CD4-positive, CD25-positive, alpha-beta regulatory T cell (primary cell): Measurements from ENCODE around the gene TBC1D8B. TPM values are rescaled to one million over a fixed set of nuclear protein-coding genes. Genes with fewer than 3 reads are reported as not detected.

Source experiments
- ATAC-seq, 2 donors: fragments of 150-1000 bp; cut with Tn5 transposase; one replicate each; pipeline ENCODE4 v1.10.0; 2021; ENCODE audit warnings: low read depth in 2 of 2, moderate number of reproducible peaks in 2 of 2, moderate library complexity in 1 of 2
- DNase-seq, 3 donors: peaks; one replicate each; pipeline versions ENCODE4 v3.0.0 to v3.0.0-alpha.2; 2012 to 2022; ENCODE audit warnings: mixed read lengths in 1 of 3
- H3K27ac ChIP-seq: one replicate; pipeline ENCODE4 v1.7.0; 2013; ENCODE audit warnings: mild to moderate bottlenecking, low read length; ENCODE audit not compliant: insufficient read depth, poor library complexity, severe bottlenecking
- H3K27me3 ChIP-seq: one replicate; pipeline ENCODE4 v1.7.0; 2013; ENCODE audit warnings: low read length; ENCODE audit not compliant: control insufficient read depth, insufficient read depth
- H3K36me3 ChIP-seq: one replicate; pipeline ENCODE4 v1.7.0; 2013; ENCODE audit warnings: mild to moderate bottlenecking, low read length, moderate library complexity; ENCODE audit not compliant: control insufficient read depth, insufficient read depth
- H3K4me1 ChIP-seq: 2 replicates; pipeline ENCODE4 v1.7.0; 2013; ENCODE audit warnings: mild to moderate bottlenecking, low read length; ENCODE audit not compliant: insufficient read depth, control insufficient read depth, poor library complexity, severe bottlenecking
- H3K4me3 ChIP-seq: one replicate; pipeline ENCODE4 v1.7.0; 2013; ENCODE audit warnings: low read depth, mild to moderate bottlenecking, low read length, moderate library complexity
- H3K9me3 ChIP-seq, 2 experiments: 1 replicate in 1 of 2; 2 replicates in 1 of 2; pipeline ENCODE4 v1.7.0; 2013; ENCODE audit warnings: low read length in 2 of 2, mild to moderate bottlenecking in 1 of 2, moderate library complexity in 1 of 2; ENCODE audit not compliant: control insufficient read depth in 2 of 2
- H3K27ac Mint-ChIP-seq, 3 donors: one replicate each; pipeline ENCODE4 v1.8.0; 2020 to 2022; ENCODE audit warnings: mild to moderate bottlenecking in 3 of 3, mixed read lengths in 3 of 3, moderate library complexity in 2 of 3
- H3K27me3 Mint-ChIP-seq: one replicate; pipeline ENCODE4 v1.8.0; 2022; ENCODE audit warnings: mild to moderate bottlenecking, mixed read lengths
- H3K36me3 Mint-ChIP-seq: one replicate; pipeline ENCODE4 v1.8.0; 2020; ENCODE audit warnings: mixed read lengths
- H3K4me1 Mint-ChIP-seq, 4 donors: one replicate each; pipeline ENCODE4 v1.8.0; 2020 to 2022; ENCODE audit warnings: mixed read lengths in 4 of 4, mild to moderate bottlenecking in 1 of 4
- H3K4me3 Mint-ChIP-seq, 4 donors: one replicate each; pipeline ENCODE4 v1.8.0; 2020 to 2022; ENCODE audit warnings: mild to moderate bottlenecking in 4 of 4, mixed read lengths in 4 of 4, moderate library complexity in 3 of 4
- H3K9me3 Mint-ChIP-seq, 7 donors: one replicate each; pipeline ENCODE4 v1.8.0; 2020 to 2022; ENCODE audit warnings: mixed read lengths in 7 of 7, mild to moderate bottlenecking in 3 of 7, moderate library complexity in 2 of 7
- polyA plus RNA-seq, 4 donors: library from polyadenylated mRNA; unstranded; fragments of 300-500 nt; fragmentation: Illumina TruSeq; gene quantifications; one replicate each; pipeline ENCODE4 v1.2.3, GENCODE V29; 2021
- total RNA-seq: library from RNA; stranded (reverse); gene quantifications from one replicate; pipeline ENCODE4 v1.2.3, GENCODE V29; 2022

Gene TBC1D8B
- total and polyA plus RNA-seq, 5 donors from 2014 or later = 0.03 to 0.17 (median 0.05) TPM; not detected in 2

- Mint-ChIP-seq H3K27me3 (no peaks in the 10 kb centered on the region), H3K4me1 (no peaks in the 10 kb centered on the region), H3K36me3 (no peaks in the 10 kb centered on the region), H3K4me3 (no peak overlapping the region), H3K27ac (no peak overlapping the region), H3K9me3 (no peaks in the 10 kb centered on the region)
- no peak overlapping the region for H3K27ac ChIP-seq
- no peak for DNase-seq
- H3K9me3 ChIP-seq = no peaks in the 10 kb centered on the region
- no peaks in the 10 kb centered on the region for H3K36me3 ChIP-seq
- no peak overlapping the region for H3K4me3 ChIP-seq
- no peaks in the 10 kb centered on the region for H3K4me1 ChIP-seq
- no peak for ATAC-seq
- no peaks in the 10 kb centered on the region for H3K27me3 ChIP-seq
Measured at GRCh38 chrX:106875151-106875550, 72.7 kb downstream of the TBC1D8B start.

GRCh38 chrX:106889468-106889867 lies 87.0 kb downstream of the TBC1D8B start:
- ATAC-seq (no peak), DNase-seq (no peak)
- Histone ChIP-seq H3K9me3 (no peaks in the 10 kb centered on the region), H3K4me3 (no peak overlapping the region), H3K36me3 (no peaks in the 10 kb centered on the region), H3K27ac (no peak overlapping the region), H3K27me3 (no peaks in the 10 kb centered on the region), H3K4me1 (no peaks in the 10 kb centered on the region)
- Mint-ChIP-seq H3K9me3 (peaks cover 0 to 2% (median 0%) of the 10 kb centered on the region in 7 donors), H3K4me3 (no peak overlapping the region), H3K4me1 (no peaks in the 10 kb centered on the region), H3K36me3 (no peaks in the 10 kb centered on the region), H3K27ac (no peak overlapping the region), H3K27me3 (no peaks in the 10 kb centered on the region)

- no peak for ATAC-seq
- H3K27me3 ChIP-seq = no peaks in the 10 kb centered on the region
- H3K27me3 Mint-ChIP-seq = no peaks in the 10 kb centered on the region
- H3K9me3 Mint-ChIP-seq = peaks cover 0 to 2% (median 0%) of the 10 kb centered on the region in 7 donors
- no peaks in the 10 kb centered on the region for H3K4me1 ChIP-seq
- no peak for DNase-seq
- no peaks in the 10 kb centered on the region for H3K4me1 Mint-ChIP-seq
- H3K4me3 Mint-ChIP-seq = no peak overlapping the region
- no peaks in the 10 kb centered on the region for H3K36me3 ChIP-seq
- H3K4me3 ChIP-seq = no peak overlapping the region
- no peak overlapping the region for H3K27ac ChIP-seq
- no peaks in the 10 kb centered on the region for H3K9me3 ChIP-seq
- no peaks in the 10 kb centered on the region for H3K36me3 Mint-ChIP-seq
- H3K27ac Mint-ChIP-seq = no peak overlapping the region
Measured at GRCh38 chrX:106891762-106892460, 89.4 kb downstream of the TBC1D8B start.

- no peaks in the 10 kb centered on the region for H3K27me3 Mint-ChIP-seq
- Histone ChIP-seq H3K36me3 (no peaks in the 10 kb centered on the region), H3K4me1 (no peaks in the 10 kb centered on the region), H3K27me3 (no peaks in the 10 kb centered on the region), H3K27ac (no peak overlapping the region), H3K9me3 (no peaks in the 10 kb centered on the region), H3K4me3 (no peak overlapping the region)
- H3K36me3 Mint-ChIP-seq = no peaks in the 10 kb centered on the region
- H3K9me3 Mint-ChIP-seq = no peaks in the 10 kb centered on the region
- no peak overlapping the region for H3K4me3 Mint-ChIP-seq
- peak; percentile 2 to 54 (median 44) for DNase-seq
- H3K27ac Mint-ChIP-seq = no peak overlapping the region
- no peaks in the 10 kb centered on the region for H3K4me1 Mint-ChIP-seq
- ATAC-seq = peak; percentile 37 to 52
Measured at GRCh38 chrX:106894392-106894909, 92.0 kb downstream of the TBC1D8B start.

- ATAC-seq (no peak), DNase-seq (no peak)
- Histone ChIP-seq H3K36me3 (no peaks in the 10 kb centered on the region), H3K4me1 (no peaks in the 10 kb centered on the region), H3K9me3 (no peaks in the 10 kb centered on the region), H3K27ac (no peak overlapping the region), H3K4me3 (no peak overlapping the region), H3K27me3 (no peaks in the 10 kb centered on the region)
- H3K4me3 Mint-ChIP-seq = no peak overlapping the region
- H3K27ac Mint-ChIP-seq = no peak overlapping the region
- H3K27me3 Mint-ChIP-seq = no peaks in the 10 kb centered on the region
- no peaks in the 10 kb centered on the region for H3K36me3 Mint-ChIP-seq
- H3K4me1 Mint-ChIP-seq = no peaks in the 10 kb centered on the region
- no peaks in the 10 kb centered on the region for H3K9me3 Mint-ChIP-seq
Measured at GRCh38 chrX:106894978-106895452, 92.5 kb downstream of the TBC1D8B start.

- Histone ChIP-seq H3K27ac (no peak overlapping the region), H3K4me1 (no peaks in the 10 kb centered on the region), H3K9me3 (no peaks in the 10 kb centered on the region), H3K36me3 (no peaks in the 10 kb centered on the region), H3K27me3 (no peaks in the 10 kb centered on the region), H3K4me3 (no peak overlapping the region)
- no peak for ATAC-seq
- no peak for DNase-seq
- Mint-ChIP-seq H3K4me1 (no peaks in the 10 kb centered on the region), H3K36me3 (no peaks in the 10 kb centered on the region), H3K4me3 (no peak overlapping the region), H3K27me3 (no peaks in the 10 kb centered on the region), H3K27ac (peak overlapping the region in 1 of 3 donors; percentile 75), H3K9me3 (no peaks in the 10 kb centered on the region)
Measured at GRCh38 chrX:106897259-106897658, 94.8 kb downstream of the TBC1D8B start.

GRCh38 chrX:106898462-106898861 lies 96.0 kb downstream of the TBC1D8B start:
- DNase-seq = peak in 2 of 3 donors; percentile 39 to 60
- Mint-ChIP-seq H3K4me1 (no peaks in the 10 kb centered on the region), H3K9me3 (peaks cover 0 to 2% (median 0%) of the 10 kb centered on the region in 7 donors), H3K27ac (no peak overlapping the region), H3K27me3 (no peaks in the 10 kb centered on the region), H3K36me3 (no peaks in the 10 kb centered on the region), H3K4me3 (no peak overlapping the region)
- ATAC-seq = no peak
- Histone ChIP-seq H3K27me3 (no peaks in the 10 kb centered on the region), H3K36me3 (no peaks in the 10 kb centered on the region), H3K27ac (no peak overlapping the region), H3K4me1 (no peaks in the 10 kb centered on the region), H3K4me3 (no peak overlapping the region), H3K9me3 (no peaks in the 10 kb centered on the region)

GRCh38 chrX:106899276-106899675 lies 96.8 kb downstream of the TBC1D8B start:
- Mint-ChIP-seq H3K36me3 (no peaks in the 10 kb centered on the region), H3K4me1 (no peaks in the 10 kb centered on the region), H3K27ac (no peak overlapping the region), H3K9me3 (peaks cover 0 to 2% (median 0%) of the 10 kb centered on the region in 7 donors), H3K27me3 (no peaks in the 10 kb centered on the region), H3K4me3 (no peak overlapping the region)
- no peak for DNase-seq
- no peak for ATAC-seq
- Histone ChIP-seq H3K4me1 (no peaks in the 10 kb centered on the region), H3K4me3 (no peak overlapping the region), H3K27ac (no peak overlapping the region), H3K9me3 (no peaks in the 10 kb centered on the region), H3K27me3 (no peaks in the 10 kb centered on the region), H3K36me3 (no peaks in the 10 kb centered on the region)
